Glomerular visceral epithelial cell (primary cell): ENCODE data around the gene MTERF1.
"Not testable (repeated sequence)": the region's sequence is repeated elsewhere in the genome, so short reads cannot be mapped to it uniquely, and the experiment has no call there.

Experiments
- DNase-seq: peaks from one replicate; pipeline ENCODE4 v3.0.0-alpha.2; 2016; ENCODE audit errors: extremely low spot score

The MTERF1 gene

GRCh38 chr7:91887336-91888213 lies 7.1 kb upstream of the MTERF1 start:
- not testable (repeated sequence) for DNase-seq

- no peak for DNase-seq
These were observed 3.3 kb upstream of the MTERF1 start for GRCh38 chr7:91883676-91884362.

- no peak for DNase-seq
These were observed 488 bp downstream of the MTERF1 start for GRCh38 chr7:91880016-91880412.

- no peak for DNase-seq
These were observed 3.9 kb downstream of the MTERF1 start for GRCh38 chr7:91876391-91877133.

- no peak for DNase-seq
These were observed 4.7 kb downstream of the MTERF1 start for GRCh38 chr7:91875851-91876250.

- DNase-seq: no peak
These were observed 7.6 kb downstream of the MTERF1 start for GRCh38 chr7:91872928-91873327.

- no peak for DNase-seq
These were observed 8.4 kb downstream of the MTERF1 start for GRCh38 chr7:91872069-91872468.

GRCh38 chr7:91869661-91870060 lies 10.8 kb downstream of the MTERF1 start:
- no peak for DNase-seq

GRCh38 chr7:91866599-91867148 lies 13.8 kb downstream of the MTERF1 start:
- no peak for DNase-seq

- DNase-seq: no peak
These were observed 15.0 kb downstream of the MTERF1 start for GRCh38 chr7:91865511-91865910.

GRCh38 chr7:91864604-91865003 lies 15.9 kb downstream of the MTERF1 start:
- not testable (repeated sequence) for DNase-seq

- DNase-seq: no peak
These were observed 16.4 kb downstream of the MTERF1 start for GRCh38 chr7:91864070-91864469.

- peak; percentile 1 for DNase-seq
These were observed 28.2 kb downstream of the MTERF1 start for GRCh38 chr7:91852263-91852741.

- peak; percentile 37 for DNase-seq
These were observed 30.0 kb downstream of the MTERF1 start for GRCh38 chr7:91850455-91850854.

- no peak for DNase-seq
These were observed 32.5 kb downstream of the MTERF1 start for GRCh38 chr7:91847876-91848588.

- no peak for DNase-seq
These were observed 33.3 kb downstream of the MTERF1 start for GRCh38 chr7:91847231-91847630.

- no peak for DNase-seq
These were observed 34.1 kb downstream of the MTERF1 start for GRCh38 chr7:91846436-91846835.

- DNase-seq: no peak
These were observed 36.7 kb downstream of the MTERF1 start for GRCh38 chr7:91843831-91844230.

- no peak for DNase-seq
These were observed 42.1 kb downstream of the MTERF1 start for GRCh38 chr7:91838439-91838838.

- no peak for DNase-seq
These were observed 43.0 kb downstream of the MTERF1 start for GRCh38 chr7:91837397-91838070.
